Calu3 (cell line): ENCODE data around the gene IL1RN. TPM values are rescaled to one million over a fixed set of nuclear protein-coding genes. Genes with fewer than 3 reads are reported as not detected.

Experiments
- BruUV-seq: library from RNA; stranded (reverse); fragments of 400-500 nt; replicated peaks from 2 replicates; lab custom pipeline; 2021; lab: Mats Ljungman, UMichigan
- CTCF ChIA-PET: fragments of 300-600 bp; sonication (Branson Sonifier 250); formaldehyde crosslinking; loops from one replicate; lab custom pipeline; 2022; ENCODE audit warnings: antibody characterized with exemption; lab: Charles Lee
- DNase-seq: peaks from one replicate; pipeline ENCODE4 v3.0.0; 2022
- H3K27ac Mint-ChIP-seq: one replicate; pipeline ENCODE4 v1.8.0; 2022; ENCODE audit warnings: mixed read lengths; ENCODE audit not compliant: unreplicated experiment
- H3K27me3 Mint-ChIP-seq: one replicate; pipeline ENCODE4 v1.8.0; 2022; ENCODE audit warnings: mixed read lengths; ENCODE audit not compliant: unreplicated experiment
- H3K36me3 Mint-ChIP-seq: one replicate; pipeline ENCODE4 v1.8.0; 2022; ENCODE audit warnings: mild to moderate bottlenecking, moderate library complexity, mixed read lengths; ENCODE audit not compliant: insufficient read depth, unreplicated experiment
- H3K4me1 Mint-ChIP-seq: one replicate; pipeline ENCODE4 v1.8.0; 2022; ENCODE audit warnings: mild to moderate bottlenecking, low read depth, mixed read lengths; ENCODE audit not compliant: unreplicated experiment
- H3K4me3 Mint-ChIP-seq: one replicate; pipeline ENCODE4 v1.8.0; 2022; ENCODE audit warnings: mild to moderate bottlenecking, low read depth, moderate library complexity, mixed read lengths; ENCODE audit not compliant: unreplicated experiment
- H3K9me3 Mint-ChIP-seq: one replicate; pipeline ENCODE4 v1.8.0; 2022; ENCODE audit warnings: low read depth, mixed read lengths; ENCODE audit not compliant: unreplicated experiment
- intact Hi-C: fragments of 100-400 bp; cut with micrococcal nuclease; formaldehyde crosslinking; loops from one replicate; pipeline ENCODE4 v1.10.0; 2022; ENCODE audit not compliant: unreplicated experiment
- total RNA-seq: library from RNA; stranded (reverse); gene quantifications from 2 replicates; pipeline ENCODE4 v1.2.3, GENCODE V29; 2022
- TF ChIP-seq, protein P1 (sequence below): fragments of 200-600 bp; IDR thresholded peaks from one replicate; pipeline ENCODE4 v1.8.0; 2022; ENCODE audit warnings: antibody characterized with exemption; ENCODE audit not compliant: unreplicated experiment

IL1RN gene
- total RNA-seq, 1 experiment from 2014 or later: 19.4 TPM

DNA sequence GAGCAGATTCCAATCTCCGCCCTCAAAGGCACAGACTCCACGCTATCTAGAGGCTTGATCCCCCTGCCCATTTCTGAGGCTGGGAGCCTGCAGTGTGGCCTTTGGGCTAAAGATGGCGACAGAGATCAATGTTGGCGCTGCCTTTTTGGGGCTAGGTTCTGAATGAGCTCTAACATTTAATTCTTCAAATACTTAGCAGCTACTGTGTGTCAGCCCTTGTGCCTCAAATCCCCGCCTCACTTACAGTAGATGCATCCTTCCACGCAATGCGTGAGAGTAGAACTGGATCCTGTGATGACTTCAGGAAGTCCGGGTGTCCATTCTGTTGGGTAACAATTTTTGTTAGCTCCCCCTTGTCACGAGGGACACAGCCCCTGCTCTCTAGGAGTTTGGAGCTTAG is 47.3 kb upstream of the IL1RN start:
- Mint-ChIP-seq H3K4me3 (no peak overlapping the region), H3K4me1 (peaks cover 54% of the 10 kb centered on the region), H3K27ac (peak overlapping the region; percentile 95), H3K9me3 (no peaks in the 10 kb centered on the region), H3K27me3 (no peaks in the 10 kb centered on the region), H3K36me3 (peaks cover 21% of the 10 kb centered on the region)
- DNase-seq: peak; percentile 77
- BruUV-seq: no TSS peak
- intact Hi-C loops: loop anchor here (5.0 kb wide), 2 partner anchors 57 to 312 kb away; no protein-coding TSS in a partner anchor
- CTCF ChIA-PET: interaction anchor here (0.6 to 1.9 kb wide), 23 partner anchors 11 to 310 kb away, joined by 3 to 37 read pairs (median 4); no protein-coding TSS in a partner anchor
- TF ChIP-seq, protein P1, sequence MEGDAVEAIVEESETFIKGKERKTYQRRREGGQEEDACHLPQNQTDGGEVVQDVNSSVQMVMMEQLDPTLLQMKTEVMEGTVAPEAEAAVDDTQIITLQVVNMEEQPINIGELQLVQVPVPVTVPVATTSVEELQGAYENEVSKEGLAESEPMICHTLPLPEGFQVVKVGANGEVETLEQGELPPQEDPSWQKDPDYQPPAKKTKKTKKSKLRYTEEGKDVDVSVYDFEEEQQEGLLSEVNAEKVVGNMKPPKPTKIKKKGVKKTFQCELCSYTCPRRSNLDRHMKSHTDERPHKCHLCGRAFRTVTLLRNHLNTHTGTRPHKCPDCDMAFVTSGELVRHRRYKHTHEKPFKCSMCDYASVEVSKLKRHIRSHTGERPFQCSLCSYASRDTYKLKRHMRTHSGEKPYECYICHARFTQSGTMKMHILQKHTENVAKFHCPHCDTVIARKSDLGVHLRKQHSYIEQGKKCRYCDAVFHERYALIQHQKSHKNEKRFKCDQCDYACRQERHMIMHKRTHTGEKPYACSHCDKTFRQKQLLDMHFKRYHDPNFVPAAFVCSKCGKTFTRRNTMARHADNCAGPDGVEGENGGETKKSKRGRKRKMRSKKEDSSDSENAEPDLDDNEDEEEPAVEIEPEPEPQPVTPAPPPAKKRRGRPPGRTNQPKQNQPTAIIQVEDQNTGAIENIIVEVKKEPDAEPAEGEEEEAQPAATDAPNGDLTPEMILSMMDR: peak; percentile 75

DNA sequence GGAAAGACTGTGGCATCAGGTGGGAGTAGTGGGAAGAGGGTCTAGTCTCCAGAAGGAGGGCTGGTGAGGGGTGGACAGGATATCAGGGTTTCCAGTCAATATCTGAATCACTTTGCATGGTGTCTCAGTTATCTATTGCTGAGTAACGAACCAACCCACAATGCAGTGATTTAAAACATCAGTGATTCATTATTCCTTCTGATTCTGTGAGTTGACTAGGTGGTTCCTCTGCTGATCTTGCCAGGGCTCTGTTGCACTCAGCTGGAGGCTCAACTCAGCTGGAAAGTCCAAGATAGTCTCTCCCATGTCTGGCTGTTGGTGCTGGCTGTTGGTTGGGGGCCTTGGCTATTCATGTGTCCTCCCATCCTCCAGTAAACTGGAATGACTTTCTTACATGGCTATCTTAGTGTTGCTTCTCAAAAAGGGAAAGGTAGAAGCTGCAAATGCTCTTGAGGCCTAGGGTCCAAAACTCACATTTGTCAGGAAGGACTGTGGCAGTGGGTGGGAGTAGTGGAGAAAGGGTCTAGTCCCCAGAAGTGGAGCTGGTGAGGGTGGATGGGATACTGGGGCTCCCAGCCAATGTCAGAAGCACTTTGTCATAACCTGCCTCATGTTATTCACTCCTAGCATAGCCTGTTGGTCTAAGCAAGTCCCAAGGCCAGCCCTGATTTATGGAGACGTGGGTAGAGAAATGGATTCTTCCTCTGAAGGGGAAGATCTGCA is 45.7 kb upstream of the IL1RN start:
- CTCF ChIA-PET: no interaction called here

DNA sequence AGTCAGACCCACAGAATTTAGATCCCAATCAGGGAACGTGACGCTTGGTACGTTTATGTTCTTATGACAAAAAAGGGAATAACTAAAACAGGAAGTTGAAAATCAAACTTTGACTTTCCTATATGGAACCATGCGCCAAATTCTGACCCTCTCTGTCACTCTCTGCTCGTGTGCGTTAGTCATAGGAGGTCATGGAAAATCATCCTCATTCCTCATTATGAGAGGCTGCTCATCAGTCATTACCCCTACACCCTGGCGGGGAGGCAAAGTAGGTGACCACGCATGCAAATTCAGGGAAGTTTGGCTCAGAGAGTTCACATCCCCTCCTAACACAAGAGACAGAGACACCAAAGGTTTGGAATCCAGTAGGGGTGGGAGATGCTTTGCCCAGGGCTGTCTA is 44.1 kb upstream of the IL1RN start:
- Mint-ChIP-seq H3K27me3 (no peaks in the 10 kb centered on the region), H3K36me3 (peaks cover 12% of the 10 kb centered on the region), H3K4me1 (peaks cover 41% of the 10 kb centered on the region), H3K27ac (no peak overlapping the region), H3K4me3 (no peak overlapping the region), H3K9me3 (no peaks in the 10 kb centered on the region)
- TF ChIP-seq, protein P1: no peak
- CTCF ChIA-PET: no interaction called here
- intact Hi-C loops: loop anchor here (5.0 kb wide), 2 partner anchors 54 to 309 kb away; no protein-coding TSS in a partner anchor
- BruUV-seq: no TSS peak
- DNase-seq: no peak

More for the DNA sequence above, 45.7 kb upstream of the IL1RN start:
- Mint-ChIP-seq H3K4me1 (peaks cover 57% of the 10 kb centered on the region), H3K9me3 (no peaks in the 10 kb centered on the region), H3K27me3 (no peaks in the 10 kb centered on the region), H3K27ac (no peak overlapping the region), H3K4me3 (no peak overlapping the region), H3K36me3 (peaks cover 21% of the 10 kb centered on the region)
- TF ChIP-seq, protein P1: no peak
- no TSS peak for BruUV-seq
- no peak for DNase-seq
- intact Hi-C loops: loop anchor here (5.0 kb wide), 2 partner anchors 56 to 311 kb away; no protein-coding TSS in a partner anchor

DNA sequence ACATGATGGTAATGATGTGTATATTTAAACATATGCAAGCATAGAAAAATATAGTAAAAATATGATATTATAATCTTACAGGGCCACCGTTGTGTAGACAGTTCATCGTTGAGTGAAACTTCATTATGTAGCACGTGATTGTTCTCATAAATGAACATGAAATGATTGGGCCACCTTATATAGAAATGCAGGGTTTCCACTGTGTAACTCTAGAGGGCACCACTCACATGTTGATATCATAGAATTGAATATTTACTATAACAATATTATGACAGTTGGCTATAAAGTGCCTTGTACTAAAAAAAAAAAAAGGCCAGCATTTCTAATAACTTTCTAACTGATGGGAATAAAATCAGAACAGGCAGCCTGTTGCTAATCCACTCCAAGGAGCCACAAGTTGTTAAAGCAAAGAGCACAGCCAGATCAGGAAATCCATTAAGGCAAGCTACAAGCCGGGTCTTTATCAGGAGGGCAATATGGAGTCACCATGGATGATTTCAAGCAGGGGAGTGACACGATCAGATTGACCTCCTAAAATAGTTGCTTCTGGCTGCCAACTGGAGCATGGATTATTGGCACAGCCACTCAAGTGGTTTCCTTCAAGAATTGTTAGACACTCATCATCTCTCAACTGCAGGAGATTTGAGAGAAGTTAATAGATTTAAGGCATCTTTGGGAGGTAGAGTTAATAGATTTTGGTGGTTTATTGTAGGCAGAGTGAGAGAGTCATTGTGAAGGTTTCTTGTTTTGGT is 43.0 kb upstream of the IL1RN start:
- BruUV-seq: no TSS peak
- intact Hi-C loops: loop anchor here (2.0 to 5.0 kb wide), 4 partner anchors 34 to 308 kb away; no protein-coding TSS in a partner anchor
- no peaks in the 10 kb centered on the region for H3K27me3 Mint-ChIP-seq
- peaks cover 9% of the 10 kb centered on the region for H3K36me3 Mint-ChIP-seq
- H3K4me1 Mint-ChIP-seq: peaks cover 29% of the 10 kb centered on the region
- TF ChIP-seq, protein P1: no peak
- no peaks in the 10 kb centered on the region for H3K9me3 Mint-ChIP-seq
- CTCF ChIA-PET: interaction anchor here (0.6 to 0.7 kb wide), 2 partner anchors 149 to 307 kb away, joined by 3 to 5 read pairs; no protein-coding TSS in a partner anchor
- no peak overlapping the region for H3K4me3 Mint-ChIP-seq
- no peak overlapping the region for H3K27ac Mint-ChIP-seq
- DNase-seq: peak; percentile 38
